B cell (primary cell): ENCODE results near the gene NDUFB10. TPM values are rescaled to one million over a fixed set of nuclear protein-coding genes. Genes with fewer than 3 reads are reported as not detected.

Source experiments
- ATAC-seq: fragments of 200-7000 bp; cut with Tn5 transposase; one replicate; pipeline ENCODE4 v1.10.0; 2021; ENCODE audit warnings: low read depth, mild to moderate bottlenecking, moderate number of reproducible peaks, moderate library complexity
- CTCF ChIA-PET: fragments of 350-600 bp; sonication (Branson Sonifier 250); formaldehyde crosslinking; loops from one replicate; lab custom pipeline; 2021; ENCODE audit warnings: antibody characterized with exemption, inconsistent platforms; lab: Charles Lee
- POLR2A ChIA-PET: fragments of 350-600 bp; sonication (Branson Sonifier 250); formaldehyde crosslinking; loops from one replicate; lab custom pipeline; 2021; ENCODE audit warnings: antibody characterized with exemption; lab: Charles Lee
- DNase-seq: peaks from one replicate; pipeline ENCODE4 v3.0.0; 2013
- H2AFZ ChIP-seq: 2 replicates; pipeline ENCODE4 v1.6.1; 2012; ENCODE audit warnings: mild to moderate bottlenecking, low read depth, low read length; ENCODE audit not compliant: insufficient read depth, poor library complexity, severe bottlenecking
- H3K27ac ChIP-seq, 2 donors: 1 replicate in 1 of 2; 2 replicates in 1 of 2; pipeline ENCODE4 v1.5.1; 2012 to 2013; ENCODE audit warnings: low read length in 2 of 2, mild to moderate bottlenecking in 2 of 2, moderate library complexity in 1 of 2
- H3K27me3 ChIP-seq, 4 experiments: fragments of 200-600 bp in 1 of 4; sonication (generic) in 1 of 4; replicated peaks in 1 of 4; 1 replicate in 2 of 4; 2 replicates in 2 of 4; pipeline versions ENCODE4 v1.6.1 to v1.7.0; 2013 to 2016; ENCODE audit warnings: low read length in 3 of 4, mild to moderate bottlenecking in 2 of 4, mixed read lengths in 1 of 4, moderate library complexity in 1 of 4; ENCODE audit not compliant: insufficient read depth in 4 of 4, control insufficient read depth in 3 of 4; ENCODE audit errors: control extremely low read depth in 1 of 4
- H3K36me3 ChIP-seq, 2 experiments: replicated peaks in 1 of 2; 1 replicate in 1 of 2; 2 replicates in 1 of 2; pipeline versions ENCODE4 v1.6.1 to v1.7.1; 2013; ENCODE audit warnings: low read length in 1 of 2; ENCODE audit not compliant: insufficient read depth in 2 of 2, control insufficient read depth in 1 of 2; ENCODE audit errors: control extremely low read depth in 1 of 2, extremely low read depth in 1 of 2
- H3K4me1 ChIP-seq, 2 donors: fragments of 200-600 bp in 1 of 2; sonication (generic) in 1 of 2; 1 replicate in 1 of 2; 2 replicates in 1 of 2; pipeline versions ENCODE4 v1.5.1 to v1.6.1; 2013 to 2017; ENCODE audit warnings: low read length in 2 of 2; ENCODE audit not compliant: control insufficient read depth in 2 of 2, insufficient read depth in 2 of 2
- H3K4me2 ChIP-seq: replicated peaks from 2 replicates; pipeline ENCODE3; 2012; ENCODE audit warnings: mild to moderate bottlenecking, low read depth, low read length; ENCODE audit not compliant: poor library complexity, severe bottlenecking
- H3K4me3 ChIP-seq, 5 experiments: fragments of 200-600 bp in 1 of 5; sonication (generic) in 1 of 5; 1 replicate in 3 of 5; 2 replicates in 2 of 5; pipeline versions ENCODE4 v1.5.1 to v1.7.0; 2011 to 2016; ENCODE audit warnings: low read length in 4 of 5, mild to moderate bottlenecking in 4 of 5, low read depth in 2 of 5, control low read depth in 1 of 5, moderate library complexity in 1 of 5; ENCODE audit not compliant: insufficient read depth in 1 of 5; ENCODE audit errors: control extremely low read depth in 1 of 5, extremely low read depth in 1 of 5
- H3K79me2 ChIP-seq: fragments of 200-600 bp; sonication (generic); one replicate; pipeline ENCODE4 v1.6.0; 2016; ENCODE audit warnings: low read length; ENCODE audit not compliant: control insufficient read depth, insufficient read depth
- H3K9ac ChIP-seq: fragments of 200-600 bp; sonication (generic); 2 replicates; pipeline ENCODE4 v1.6.1; 2017; ENCODE audit warnings: mild to moderate bottlenecking, low read length, moderate library complexity
- H3K9me3 ChIP-seq, 3 donors: one replicate each; pipeline versions ENCODE4 v1.6.1 to v1.7.1; 2013; ENCODE audit warnings: low read length in 2 of 3; ENCODE audit not compliant: control insufficient read depth in 2 of 3, insufficient read depth in 1 of 3; ENCODE audit errors: control extremely low read depth in 1 of 3
- H4K20me1 ChIP-seq: 2 replicates; pipeline ENCODE4 v1.6.0; 2012; ENCODE audit warnings: mild to moderate bottlenecking, low read length; ENCODE audit not compliant: insufficient read depth, control insufficient read depth, poor library complexity, severe bottlenecking
- H3K27ac Mint-ChIP-seq: one replicate; pipeline ENCODE4 v1.8.0; 2021; ENCODE audit warnings: mixed read lengths
- H3K27me3 Mint-ChIP-seq: one replicate; pipeline ENCODE4 v1.8.0; 2021; ENCODE audit warnings: mixed read lengths
- H3K4me1 Mint-ChIP-seq: one replicate; pipeline ENCODE4 v1.8.0; 2021; ENCODE audit warnings: mixed read lengths
- H3K4me3 Mint-ChIP-seq: one replicate; pipeline ENCODE4 v1.8.0; 2021; ENCODE audit warnings: mixed read lengths
- H3K9me3 Mint-ChIP-seq: one replicate; pipeline ENCODE4 v1.8.0; 2022; ENCODE audit warnings: mixed read lengths; ENCODE audit not compliant: insufficient read depth
- EZH2 ChIP-seq: IDR thresholded peaks from 2 replicates; pipeline ENCODE4 v1.6.1; 2012; ENCODE audit warnings: borderline replicate concordance, low read depth, mild to moderate bottlenecking, moderate library complexity, low read length; ENCODE audit not compliant: insufficient read depth, poor library complexity, severe bottlenecking
- WGBS: methylation state at CpG from one replicate; pipeline ENCODE4 v1.1.5; 2013; ENCODE audit warnings: missing lambda C conversion rate; ENCODE audit not compliant: insufficient coverage; 5-methylcytosine and 5-hydroxymethylcytosine counted together
- intact Hi-C: fragments of 100-400 bp; cut with micrococcal nuclease; formaldehyde crosslinking; loops from one replicate; pipeline ENCODE4 v1.10.0; 2022
- polyA plus RNA-seq: library from polyadenylated mRNA; depleted of rRNA; stranded (reverse); fragments of >200 nt; gene quantifications from 2 replicates; pipeline ENCODE4 v1.2.3, GENCODE V29; 2012
- total RNA-seq, 2 donors: library from RNA; stranded (reverse); fragments of 120-200 nt in 1 of 2; gene quantifications; 1 replicate in 1 of 2; 2 replicates in 1 of 2; pipeline versions ENCODE4 v1.2.3 to v1.2.4, GENCODE V29; 2013 to 2022
- TF ChIP-seq, protein P1 (sequence below): fragments of 200-600 bp; IDR thresholded peaks from one replicate; pipeline ENCODE4 v1.8.0; 2022; ENCODE audit warnings: antibody characterized with exemption, mild to moderate bottlenecking

Gene NDUFB10
- total and polyA plus RNA-seq, 2 donors (not counting 1 experiment from before 2014, with no cell fraction given): 70.4 to 92.6 TPM

DNA sequence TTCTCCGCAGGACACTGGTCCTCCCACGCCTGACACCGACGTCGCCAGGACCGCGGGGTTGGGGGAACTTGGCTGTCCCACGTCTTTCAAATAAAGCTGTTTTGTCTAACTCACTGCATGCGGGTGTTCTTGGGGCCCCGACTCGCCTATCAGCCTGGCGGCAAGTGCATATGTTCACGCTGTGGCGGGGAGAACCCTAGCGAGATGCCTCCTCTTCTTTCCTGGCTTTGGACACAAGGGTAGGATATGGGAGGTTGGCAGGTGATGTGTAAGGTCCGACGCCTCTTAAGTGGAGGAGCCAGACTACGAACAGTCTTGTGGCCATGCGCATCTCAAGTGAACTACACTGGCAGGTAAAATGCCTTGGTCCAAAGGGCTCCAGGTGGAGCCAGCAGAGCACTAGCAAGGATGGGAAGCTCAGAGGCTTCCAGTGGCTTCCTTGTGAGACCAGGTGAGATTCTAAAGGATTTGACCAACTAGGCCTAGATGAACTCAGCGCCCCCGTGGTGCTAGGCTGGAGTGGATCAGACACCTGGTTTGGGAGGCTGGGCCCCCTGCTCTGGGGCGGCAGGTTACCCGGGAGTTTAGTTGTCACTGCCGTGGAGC lies 6.2 kb downstream of the NDUFB10 start:
- Histone ChIP-seq H3K9ac (peak overlapping the region; percentile 98), H3K36me3 (peaks cover 0 to 29% of the 10 kb centered on the region in 2 experiments), H3K9me3 (no peaks in the 10 kb centered on the region), H3K27me3 (no peaks in the 10 kb centered on the region), H3K27ac (peak overlapping the region; percentile 83 to 100), H2AFZ (peak overlapping the region; percentile 50), H4K20me1 (peaks cover 23% of the 10 kb centered on the region), H3K4me2 (peak overlapping the region; percentile 90), H3K4me1 (peaks cover 22 to 41% of the 10 kb centered on the region in 2 donors), H3K4me3 (peak overlapping the region; percentile 48 to 94 (median 76)), H3K79me2 (peaks cover 20% of the 10 kb centered on the region)
- H3K27me3 Mint-ChIP-seq: no peaks in the 10 kb centered on the region
- intact Hi-C loops: loop anchor here (2.0 kb wide), 4 partner anchors 25 to 189 kb away; partner anchors contain the start of genes TRAF7 and ZNF598
- H3K4me1 Mint-ChIP-seq: peaks cover 34% of the 10 kb centered on the region
- ChIA-PET POLR2A (interaction anchor here (0.5 to 2.9 kb wide), 14 partner anchors 8 to 637 kb away, joined by 3 to 36 read pairs (median 4); partner anchors contain the start of genes GFER, MSRB1, PKD1 and TRAF7), CTCF (interaction anchor here (1.0 to 2.0 kb wide), 2 partner anchors 22 to 26 kb away, joined by 3 to 6 read pairs; partner anchors contain the start of gene MSRB1)
- H3K27ac Mint-ChIP-seq: peak overlapping the region; percentile 97
- TF ChIP-seq, protein P1, sequence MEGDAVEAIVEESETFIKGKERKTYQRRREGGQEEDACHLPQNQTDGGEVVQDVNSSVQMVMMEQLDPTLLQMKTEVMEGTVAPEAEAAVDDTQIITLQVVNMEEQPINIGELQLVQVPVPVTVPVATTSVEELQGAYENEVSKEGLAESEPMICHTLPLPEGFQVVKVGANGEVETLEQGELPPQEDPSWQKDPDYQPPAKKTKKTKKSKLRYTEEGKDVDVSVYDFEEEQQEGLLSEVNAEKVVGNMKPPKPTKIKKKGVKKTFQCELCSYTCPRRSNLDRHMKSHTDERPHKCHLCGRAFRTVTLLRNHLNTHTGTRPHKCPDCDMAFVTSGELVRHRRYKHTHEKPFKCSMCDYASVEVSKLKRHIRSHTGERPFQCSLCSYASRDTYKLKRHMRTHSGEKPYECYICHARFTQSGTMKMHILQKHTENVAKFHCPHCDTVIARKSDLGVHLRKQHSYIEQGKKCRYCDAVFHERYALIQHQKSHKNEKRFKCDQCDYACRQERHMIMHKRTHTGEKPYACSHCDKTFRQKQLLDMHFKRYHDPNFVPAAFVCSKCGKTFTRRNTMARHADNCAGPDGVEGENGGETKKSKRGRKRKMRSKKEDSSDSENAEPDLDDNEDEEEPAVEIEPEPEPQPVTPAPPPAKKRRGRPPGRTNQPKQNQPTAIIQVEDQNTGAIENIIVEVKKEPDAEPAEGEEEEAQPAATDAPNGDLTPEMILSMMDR: no peak
- TF ChIP-seq EZH2: no peak
- DNase-seq (no peak), ATAC-seq (no peak)
- WGBS: 21% methylated on average over 23 of the region's 24 CpGs
- H3K4me3 Mint-ChIP-seq: peak overlapping the region; percentile 94
- no peaks in the 10 kb centered on the region for H3K9me3 Mint-ChIP-seq

DNA sequence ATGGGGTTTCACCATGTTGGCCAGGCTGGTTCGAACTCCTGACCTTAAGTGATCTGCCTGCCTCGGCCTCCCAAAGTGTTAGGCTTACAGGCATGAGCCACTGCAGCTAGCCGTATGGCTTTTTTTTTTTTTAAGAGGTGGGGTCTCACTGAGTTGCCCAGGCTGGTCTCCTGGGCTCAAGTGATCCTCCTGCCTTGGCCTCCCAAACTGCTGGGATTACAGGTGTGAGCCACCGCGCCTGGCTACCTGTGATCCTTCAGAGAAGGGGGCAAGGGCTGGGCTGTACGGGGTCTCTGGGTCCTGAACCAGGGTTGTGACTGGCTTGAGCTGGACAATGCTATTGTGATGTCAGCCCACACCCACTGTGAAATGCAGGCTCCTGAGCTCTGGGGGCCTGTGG lies 7.1 kb downstream of the NDUFB10 start, which contains the start of gene RNF151:
Gene RNF151, plus strand, starts transcription at position 397 of the 400 bp plus-strand sequence. CDS start 26 bp downstream, outside the sequence.
- Histone ChIP-seq H3K4me1 (peaks cover 18 to 41% of the 10 kb centered on the region in 2 donors), H3K4me3 (peak within 1 kb of the TSS; percentile 48 to 94 (median 76)), H2AFZ (no peak within 1 kb of the TSS), H3K9me3 (no peaks in the 10 kb centered on the region), H3K36me3 (peaks cover 0 to 22% of the 10 kb centered on the region in 2 experiments), H3K79me2 (peaks cover 24% of the 10 kb centered on the region), H3K9ac (peak within 1 kb of the TSS; percentile 98), H3K4me2 (peak within 1 kb of the TSS; percentile 90), H3K27me3 (no peaks in the 10 kb centered on the region), H4K20me1 (peaks cover 23% of the 10 kb centered on the region), H3K27ac (peak within 1 kb of the TSS; percentile 83 to 100)
- intact Hi-C loops: no loop called here
- no peak for TF ChIP-seq EZH2
- TF ChIP-seq, protein P1: no peak
- Mint-ChIP-seq H3K4me1 (peaks cover 32% of the 10 kb centered on the region), H3K27me3 (no peaks in the 10 kb centered on the region), H3K27ac (peak within 1 kb of the TSS; percentile 97), H3K9me3 (no peaks in the 10 kb centered on the region), H3K4me3 (peak within 1 kb of the TSS; percentile 94)
- WGBS: 100% methylated on average over 5 of the region's 6 CpGs
- CTCF ChIA-PET: no interaction called here
- DNase-seq (no peak), ATAC-seq (no peak)
- POLR2A ChIA-PET: interaction anchor here (1.0 to 1.1 kb wide), 2 partner anchors 10 to 25 kb away, joined by 3 to 6 read pairs; no protein-coding TSS in a partner anchor
